ENCODE measurements around the gene SMIM14. TPM values are rescaled to one million over a fixed set of nuclear protein-coding genes. Genes with fewer than 3 reads are reported as not detected.
"Not testable (repeated sequence)": the region's sequence is repeated elsewhere in the genome, so short reads cannot be mapped to it uniquely, and the experiment has no call there.

The SMIM14 gene
- 10 to 100 TPM; 95.3 to 98.0 TPM for total RNA-seq
- long read RNA-seq, donor 1, full-length matches to known transcripts = 42 of 55 reads
- long read RNA-seq, donor 1, partial matches to known transcripts = 2 of 55 reads
- long read RNA-seq, donor 1, other reads (novel, unspliced or antisense) = 11 of 55 reads
- long read RNA-seq, donor 2, full-length matches to known transcripts = 502 of 526 reads
- long read RNA-seq, donor 2, partial matches to known transcripts = 2 of 526 reads
- long read RNA-seq, donor 2, other reads (novel, unspliced or antisense) = 22 of 526 reads

GRCh38 chr4:39638354-39639239 lies at the start of gene SMIM14:
TSS of gene SMIM14 (minus strand) at chr4:39638865. CDS start at chr4:39605145, 33,720 bp downstream.
- intact Hi-C loops (cut with DNase I) = loop anchor here in 1 of 2 donors (5.0 kb wide), 1 partner anchor 111 kb away; the partner anchor contains the start of gene UGDH
- peak; percentile 100 for DNase-seq (ENCODE audit: low spot score)

- no peak for DNase-seq (ENCODE audit: low spot score)
- intact Hi-C loops (cut with DNase I) = no loop called here
Measured at GRCh38 chr4:39687014-39687413, 48.3 kb upstream of the SMIM14 start.

- no peak for DNase-seq (ENCODE audit: low spot score)
- intact Hi-C loops (cut with DNase I) = no loop called here
Measured at GRCh38 chr4:39685990-39686389, 47.3 kb upstream of the SMIM14 start.

DNA sequence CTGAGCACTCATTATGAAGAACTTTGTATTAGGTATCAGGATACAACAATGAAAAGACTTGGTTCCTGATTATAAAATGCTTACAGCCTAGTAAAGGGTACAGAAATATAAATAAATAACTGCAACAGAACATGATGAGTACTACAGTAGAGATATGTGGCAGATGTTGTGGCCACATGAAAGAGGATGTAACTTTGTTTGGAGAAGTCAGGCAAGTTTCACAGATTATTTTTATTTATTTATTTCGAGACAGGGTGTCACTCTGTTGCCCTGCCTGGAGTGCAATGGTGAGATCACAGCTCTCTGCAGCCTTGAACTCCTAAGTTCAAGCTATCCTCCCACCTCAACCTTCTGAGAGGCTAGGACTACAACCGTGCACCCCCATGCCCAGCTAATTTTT lies 43.5 kb upstream of the SMIM14 start:
- intact Hi-C loops (cut with DNase I) = no loop called here
- DNase-seq (ENCODE audit: low spot score) = no peak

DNA sequence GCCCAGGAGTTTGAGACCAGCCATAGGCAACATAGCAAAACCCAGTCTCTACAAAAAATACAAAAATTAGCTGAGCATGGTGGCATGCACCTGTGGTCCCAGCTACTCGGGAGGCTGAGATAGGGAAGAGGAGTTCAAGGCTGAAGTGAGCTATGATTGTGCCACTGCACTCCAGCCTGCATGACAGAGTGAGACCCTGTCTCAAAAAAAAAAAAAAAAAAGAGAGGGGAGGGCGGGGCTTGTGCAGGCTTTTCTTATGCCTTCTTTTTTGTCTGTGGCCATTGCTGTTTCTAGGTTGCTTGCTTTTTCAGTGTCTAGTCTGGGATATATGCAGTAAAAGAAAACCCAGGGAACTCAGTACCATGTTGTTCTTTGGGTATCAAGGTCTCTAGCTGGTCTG lies 42.3 kb upstream of the SMIM14 start:
- intact Hi-C loops (cut with DNase I) = not testable (repeated sequence)

DNA sequence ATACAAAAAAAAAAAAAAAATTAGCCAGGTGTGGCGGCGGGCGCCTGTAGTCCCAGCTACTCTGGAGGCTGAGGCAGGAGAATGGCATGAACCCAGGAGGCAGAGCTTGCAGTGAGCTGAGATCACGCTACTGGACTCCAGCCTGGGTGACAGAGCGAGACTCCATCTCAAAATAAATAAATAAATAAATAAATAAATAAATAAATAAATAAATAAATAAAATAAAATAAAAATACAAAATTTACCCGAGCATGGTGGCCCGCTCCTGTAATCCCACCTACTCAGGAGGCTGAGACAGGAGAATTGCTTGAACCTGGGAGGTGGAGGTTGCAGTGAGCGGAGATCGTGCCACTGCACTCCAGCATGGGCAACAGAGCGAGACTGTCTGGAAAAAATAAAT lies 37.0 kb upstream of the SMIM14 start:
- intact Hi-C loops (cut with DNase I); DNase-seq (ENCODE audit: low spot score): not testable (repeated sequence)

More for the DNA sequence above, 42.3 kb upstream of the SMIM14 start:
- not testable (repeated sequence) for DNase-seq (ENCODE audit: low spot score)

- DNase-seq (ENCODE audit: low spot score); intact Hi-C loops (cut with DNase I): not testable (repeated sequence)
Measured at GRCh38 chr4:39670296-39670695, 31.6 kb upstream of the SMIM14 start.

DNA sequence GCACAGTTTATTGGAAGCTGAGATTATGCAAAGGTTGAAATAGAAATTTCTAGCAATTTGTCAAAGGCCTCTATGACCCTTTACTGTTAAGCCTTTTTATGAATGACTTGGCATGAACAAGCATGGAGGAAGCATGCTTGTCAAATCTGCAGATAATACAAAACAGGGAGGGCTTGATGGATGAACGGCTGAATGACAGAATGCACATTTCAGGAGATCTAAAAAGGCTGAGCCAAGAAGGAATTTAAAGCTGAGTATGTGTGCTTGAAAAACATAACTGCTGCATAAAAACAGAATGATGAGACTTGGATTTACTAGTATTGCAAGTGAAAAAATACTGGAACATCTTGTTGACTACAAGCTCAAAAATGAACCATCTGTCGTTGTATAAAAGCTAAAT lies 30.2 kb upstream of the SMIM14 start:
- DNase-seq (ENCODE audit: low spot score) = no peak
- intact Hi-C loops (cut with DNase I) = no loop called here

- intact Hi-C loops (cut with DNase I) = no loop called here
- no peak for DNase-seq (ENCODE audit: low spot score)
Measured at GRCh38 chr4:39667706-39668105, 29.0 kb upstream of the SMIM14 start.

DNA sequence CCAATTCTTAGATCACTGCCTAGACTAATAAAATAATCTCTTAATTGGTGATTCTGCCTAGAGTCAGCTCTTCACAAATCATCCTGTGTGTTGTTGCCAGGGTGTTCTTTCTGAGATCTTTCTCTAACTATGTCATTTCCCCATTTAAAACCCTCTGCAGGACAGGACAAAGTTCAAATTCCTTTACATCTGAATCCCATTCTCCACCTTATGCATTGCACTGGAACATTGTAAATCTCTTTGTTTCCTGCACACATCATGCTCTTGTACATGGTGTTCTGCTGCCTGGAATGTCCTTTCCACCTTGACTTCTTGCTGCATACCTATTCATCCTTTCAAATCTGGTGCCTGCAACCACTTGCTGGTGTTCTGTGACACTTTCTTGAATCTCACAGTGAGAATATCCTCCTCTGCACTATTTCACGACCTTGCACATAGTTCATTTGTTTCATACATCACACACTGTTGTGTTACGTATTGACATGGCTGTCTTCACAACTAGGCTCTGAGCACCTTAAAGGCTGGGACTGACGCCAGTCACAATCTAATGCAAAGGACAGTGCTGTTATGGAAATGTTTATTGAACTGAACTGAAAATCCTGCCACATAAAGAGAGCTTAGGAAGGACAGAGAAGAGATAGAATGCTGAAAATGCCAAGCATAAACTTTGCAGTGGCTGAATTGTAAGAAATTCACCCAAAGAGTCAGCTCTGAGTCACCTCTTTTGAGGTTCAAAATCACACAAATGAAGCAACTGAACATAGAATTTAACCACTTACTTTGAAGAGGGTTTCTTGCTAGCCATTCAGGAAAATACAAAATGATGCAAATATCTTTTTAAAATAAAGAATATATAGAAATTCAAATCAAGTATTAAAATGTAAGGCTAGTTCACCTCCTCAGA lies 26.4 kb upstream of the SMIM14 start:
- intact Hi-C loops (cut with DNase I) = no loop called here
- DNase-seq (ENCODE audit: low spot score) = no peak

- intact Hi-C loops (cut with DNase I) = no loop called here
Measured at GRCh38 chr4:39662683-39663082, 24.0 kb upstream of the SMIM14 start.

GRCh38 chr4:39660757-39661156 lies 22.1 kb upstream of the SMIM14 start:
- DNase-seq (ENCODE audit: low spot score) = no peak
- intact Hi-C loops (cut with DNase I) = no loop called here

More at GRCh38 chr4:39662683-39663082, 24.0 kb upstream of the SMIM14 start:
- DNase-seq (ENCODE audit: low spot score) = no peak

DNA sequence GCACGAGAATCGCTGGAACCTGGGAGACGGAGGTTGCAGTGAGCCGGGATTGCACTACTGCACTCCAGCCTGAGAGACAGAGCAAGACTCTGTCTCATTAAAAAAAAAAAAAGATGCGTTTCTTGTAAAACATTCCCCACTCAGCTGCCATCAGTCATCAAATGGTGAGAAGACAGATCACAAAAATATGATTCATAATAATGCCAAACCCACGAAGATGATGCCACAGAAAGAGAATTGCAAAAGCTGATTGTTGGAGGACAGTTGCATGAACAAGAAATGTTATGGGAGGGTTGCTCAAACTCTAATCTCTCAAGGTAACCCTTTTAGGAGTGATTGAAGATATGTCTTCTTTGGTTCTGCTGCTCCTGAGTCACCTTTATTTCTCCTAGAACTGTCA lies 21.4 kb upstream of the SMIM14 start:
- DNase-seq (ENCODE audit: low spot score) = no peak
- intact Hi-C loops (cut with DNase I) = no loop called here

GRCh38 chr4:39658756-39659155 lies 20.1 kb upstream of the SMIM14 start:
- no peak for DNase-seq (ENCODE audit: low spot score)
- intact Hi-C loops (cut with DNase I) = loop anchor here in 1 of 2 donors (5.0 kb wide), 1 partner anchor 186 kb away; no protein-coding TSS in a partner anchor

- DNase-seq (ENCODE audit: low spot score) = no peak
- intact Hi-C loops (cut with DNase I) = loop anchor here in 1 of 2 donors (5.0 kb wide), 1 partner anchor 185 kb away; no protein-coding TSS in a partner anchor
Measured at GRCh38 chr4:39657465-39657864, 18.8 kb upstream of the SMIM14 start.

GRCh38 chr4:39656638-39657037 lies 18.0 kb upstream of the SMIM14 start:
- DNase-seq (ENCODE audit: low spot score) = not testable (repeated sequence)
- intact Hi-C loops (cut with DNase I) = loop anchor here in 1 of 2 donors (5.0 kb wide), 1 partner anchor 184 kb away; no protein-coding TSS in a partner anchor

DNA sequence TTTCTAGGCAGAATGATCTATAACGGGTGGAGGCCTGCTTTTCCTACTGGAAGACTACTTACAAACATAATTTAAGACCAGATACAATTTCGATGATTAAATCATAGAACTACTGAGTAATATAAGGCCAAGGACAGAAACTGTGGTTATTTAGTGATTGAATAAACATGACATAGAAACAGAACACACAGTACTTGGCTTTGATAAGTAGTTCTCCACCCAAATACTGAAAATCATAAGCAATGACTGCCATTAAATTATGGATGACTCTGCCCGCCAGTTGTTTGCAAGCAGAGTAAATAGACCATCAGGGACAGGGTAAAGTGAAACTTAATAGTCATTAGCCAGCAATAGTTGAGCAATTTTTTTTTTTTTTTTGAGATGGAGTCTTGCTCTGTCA lies 17.2 kb upstream of the SMIM14 start:
- intact Hi-C loops (cut with DNase I) = loop anchor here in 1 of 2 donors (5.0 kb wide), 1 partner anchor 184 kb away; no protein-coding TSS in a partner anchor
- no peak for DNase-seq (ENCODE audit: low spot score)

- intact Hi-C loops (cut with DNase I) = loop anchor here in 1 of 2 donors (5.0 kb wide), 1 partner anchor 183 kb away; no protein-coding TSS in a partner anchor
- DNase-seq (ENCODE audit: low spot score) = no peak
Measured at GRCh38 chr4:39655211-39655610, 16.5 kb upstream of the SMIM14 start.

DNA sequence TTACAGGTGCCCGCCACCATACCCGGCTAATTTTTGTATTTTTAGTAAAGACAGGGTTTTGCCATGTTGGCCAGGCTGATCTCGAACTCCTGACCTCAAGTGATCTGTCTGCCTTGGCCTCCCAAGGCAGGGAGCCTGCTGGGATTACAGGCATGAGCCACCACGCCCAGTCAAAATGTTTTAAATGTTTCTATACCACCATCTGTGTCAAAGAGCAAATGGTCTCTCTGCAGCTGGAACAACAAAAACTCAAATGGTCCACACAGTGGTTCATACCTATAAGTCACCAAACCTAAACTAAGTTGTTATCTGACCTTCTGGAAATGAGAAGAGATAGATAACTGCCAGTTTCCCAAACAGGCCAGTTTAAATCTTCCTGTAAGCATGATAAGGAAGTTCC lies 12.9 kb upstream of the SMIM14 start:
- DNase-seq (ENCODE audit: low spot score); intact Hi-C loops (cut with DNase I): not testable (repeated sequence)

Data from posterior vena cava (tissue), 2 donors.